Measurements from ENCODE around the gene ZNF426.

Gene ZNF426

GRCh38 chr19:9498183-9498902 lies 40.1 kb downstream of the ZNF426 start, which contains the start of gene ZNF560:
Gene ZNF560, minus strand, starts transcription at chr19:9498616. Its CDS starts 23,303 bp downstream, at chr19:9475313.
- Histone ChIP-seq H3K4me1 (ENCODE audit: control insufficient read depth in 2 of 2, insufficient read depth in 1 of 2, low read depth in 1 of 2, low read length in 2 of 2) (no peaks in the 10 kb centered on the region), H3K9me3 (replicated peaks in 1 of 2; ENCODE audit: control insufficient read depth in 2 of 2, insufficient read depth in 1 of 2, low read depth in 1 of 2, low read length in 2 of 2) (peaks cover 5 to 17% of the 10 kb centered on the region in 2 donors), H2BK120ac (ENCODE audit: low read depth, low read length) (no peak within 1 kb of the TSS), H3K27me3 (ENCODE audit: control insufficient read depth in 3 of 3, insufficient read depth in 3 of 3, low read depth in 1 of 3, low read length in 3 of 3) (no peaks in the 10 kb centered on the region), H3K79me1 (ENCODE audit: low read depth, low read length) (no peaks in the 10 kb centered on the region), H2BK12ac (ENCODE audit: low read length) (no peak within 1 kb of the TSS), H3K4me2 (ENCODE audit: insufficient read depth, low read length, poor library complexity, severe bottlenecking) (no peak within 1 kb of the TSS), H4K91ac (ENCODE audit: low read depth, low read length, poor library complexity) (no peak within 1 kb of the TSS), H3K14ac (ENCODE audit: low read length) (no peak within 1 kb of the TSS), H3K18ac (ENCODE audit: low read length) (no peak within 1 kb of the TSS), H3K9ac (ENCODE audit: low read depth, low read length, poor library complexity) (no peak within 1 kb of the TSS), H3K4ac (ENCODE audit: low read length) (no peak within 1 kb of the TSS), H3K36me3 (replicated peaks in 1 of 2; ENCODE audit: control insufficient read depth in 2 of 2, insufficient read depth in 2 of 2, low read length in 2 of 2) (no peaks in the 10 kb centered on the region), H3K4me3 (ENCODE audit: low read length in 2 of 2) (no peak within 1 kb of the TSS), H3K23ac (ENCODE audit: low read depth, low read length, poor library complexity) (no peak within 1 kb of the TSS), H4K8ac (ENCODE audit: low read depth, low read length) (no peak within 1 kb of the TSS), H2AFZ (ENCODE audit: low read length) (peak within 1 kb of the TSS; percentile 4), H2AK5ac (ENCODE audit: low read depth, low read length) (no peak within 1 kb of the TSS), H2BK15ac (ENCODE audit: low read length) (no peak within 1 kb of the TSS), H2BK5ac (ENCODE audit: low read length) (no peak within 1 kb of the TSS), H3K27ac (replicated peaks; ENCODE audit: low read length) (no peak within 1 kb of the TSS)
- WGBS, 2 donors (ENCODE audit: extremely low coverage in 2 of 2, insufficient read length in 2 of 2, insufficient replicate concordance in 1 of 2) = no CpG with 5 or more reads among the region's 44 CpGs
- DNase-seq (ENCODE audit: low spot score) = no peak

- no CpG with 5 or more reads among the region's 2 CpGs for WGBS, 2 donors (ENCODE audit: extremely low coverage in 2 of 2, insufficient read length in 2 of 2, insufficient replicate concordance in 1 of 2)
- DNase-seq (ENCODE audit: low spot score) = no peak
- no peaks in the 10 kb centered on the region for H3K36me3 ChIP-seq (replicated peaks in 1 of 2; ENCODE audit: control insufficient read depth in 2 of 2, insufficient read depth in 2 of 2, low read length in 2 of 2)
Measured at GRCh38 chr19:9494096-9494495, 44.3 kb downstream of the ZNF426 start.

GRCh38 chr19:9487016-9487415 lies 51.4 kb downstream of the ZNF426 start:
- H3K9me3 ChIP-seq (replicated peaks in 1 of 2; ENCODE audit: control insufficient read depth in 2 of 2, insufficient read depth in 1 of 2, low read depth in 1 of 2, low read length in 2 of 2) = peaks cover 11 to 15% of the 10 kb centered on the region in 2 donors
- WGBS, 2 donors (ENCODE audit: extremely low coverage in 2 of 2, insufficient read length in 2 of 2, insufficient replicate concordance in 1 of 2) = no CpG with 5 or more reads among the region's 2 CpGs

More at GRCh38 chr19:9494096-9494495, 44.3 kb downstream of the ZNF426 start:
- Histone ChIP-seq H2BK5ac (ENCODE audit: low read length) (no peak overlapping the region), H3K18ac (ENCODE audit: low read length) (no peak overlapping the region), H2BK15ac (ENCODE audit: low read length) (no peak overlapping the region), H3K4me3 (ENCODE audit: low read length in 2 of 2) (no peak overlapping the region), H3K23ac (ENCODE audit: low read depth, low read length, poor library complexity) (no peak overlapping the region), H3K9ac (ENCODE audit: low read depth, low read length, poor library complexity) (no peak overlapping the region), H2AK5ac (ENCODE audit: low read depth, low read length) (no peak overlapping the region), H2BK12ac (ENCODE audit: low read length) (no peak overlapping the region), H3K4me1 (ENCODE audit: control insufficient read depth in 2 of 2, insufficient read depth in 1 of 2, low read depth in 1 of 2, low read length in 2 of 2) (no peaks in the 10 kb centered on the region), H2BK120ac (ENCODE audit: low read depth, low read length) (no peak overlapping the region), H3K9me3 (replicated peaks in 1 of 2; ENCODE audit: control insufficient read depth in 2 of 2, insufficient read depth in 1 of 2, low read depth in 1 of 2, low read length in 2 of 2) (peaks cover 5 to 22% of the 10 kb centered on the region in 2 donors), H3K27ac (replicated peaks; ENCODE audit: low read length) (no peak overlapping the region), H3K4ac (ENCODE audit: low read length) (no peak overlapping the region), H3K79me1 (ENCODE audit: low read depth, low read length) (no peaks in the 10 kb centered on the region), H3K27me3 (ENCODE audit: control insufficient read depth in 3 of 3, insufficient read depth in 3 of 3, low read depth in 1 of 3, low read length in 3 of 3) (no peaks in the 10 kb centered on the region), H2AFZ (ENCODE audit: low read length) (no peak overlapping the region), H4K8ac (ENCODE audit: low read depth, low read length) (no peak overlapping the region), H3K14ac (ENCODE audit: low read length) (no peak overlapping the region), H4K91ac (ENCODE audit: low read depth, low read length, poor library complexity) (no peak overlapping the region), H3K4me2 (ENCODE audit: insufficient read depth, low read length, poor library complexity, severe bottlenecking) (no peak overlapping the region)

GRCh38 chr19:9485140-9485539 lies 53.3 kb downstream of the ZNF426 start:
- H3K18ac ChIP-seq (ENCODE audit: low read length) = no peak overlapping the region
- H2AK5ac ChIP-seq (ENCODE audit: low read depth, low read length) = no peak overlapping the region
- H4K8ac ChIP-seq (ENCODE audit: low read depth, low read length) = no peak overlapping the region
- H3K14ac ChIP-seq (ENCODE audit: low read length) = no peak overlapping the region
- H2BK12ac ChIP-seq (ENCODE audit: low read length) = no peak overlapping the region
- DNase-seq (ENCODE audit: low spot score) = no peak
- H3K4me3 ChIP-seq (ENCODE audit: low read length in 2 of 2) = no peak overlapping the region
- WGBS, 2 donors (ENCODE audit: extremely low coverage in 2 of 2, insufficient read length in 2 of 2, insufficient replicate concordance in 1 of 2) = no CpG with 5 or more reads among the region's 2 CpGs
- no peak overlapping the region for H2AFZ ChIP-seq (ENCODE audit: low read length)
- H3K27ac ChIP-seq (replicated peaks; ENCODE audit: low read length) = no peak overlapping the region
- H3K23ac ChIP-seq (ENCODE audit: low read depth, low read length, poor library complexity) = no peak overlapping the region
- H3K9ac ChIP-seq (ENCODE audit: low read depth, low read length, poor library complexity) = no peak overlapping the region
- no peak overlapping the region for H4K91ac ChIP-seq (ENCODE audit: low read depth, low read length, poor library complexity)
- H2BK120ac ChIP-seq (ENCODE audit: low read depth, low read length) = no peak overlapping the region
- H3K9me3 ChIP-seq (replicated peaks in 1 of 2; ENCODE audit: control insufficient read depth in 2 of 2, insufficient read depth in 1 of 2, low read depth in 1 of 2, low read length in 2 of 2) = peaks cover 11 to 12% of the 10 kb centered on the region in 2 donors
- no peak overlapping the region for H2BK15ac ChIP-seq (ENCODE audit: low read length)
- no peaks in the 10 kb centered on the region for H3K4me1 ChIP-seq (ENCODE audit: control insufficient read depth in 2 of 2, insufficient read depth in 1 of 2, low read depth in 1 of 2, low read length in 2 of 2)
- H3K79me1 ChIP-seq (ENCODE audit: low read depth, low read length) = no peaks in the 10 kb centered on the region
- H2BK5ac ChIP-seq (ENCODE audit: low read length) = no peak overlapping the region
- H3K27me3 ChIP-seq (ENCODE audit: control insufficient read depth in 3 of 3, insufficient read depth in 3 of 3, low read depth in 1 of 3, low read length in 3 of 3) = no peaks in the 10 kb centered on the region
- no peak overlapping the region for H3K4me2 ChIP-seq (ENCODE audit: insufficient read depth, low read length, poor library complexity, severe bottlenecking)
- no peak overlapping the region for H3K4ac ChIP-seq (ENCODE audit: low read length)
- no peaks in the 10 kb centered on the region for H3K36me3 ChIP-seq (replicated peaks in 1 of 2; ENCODE audit: control insufficient read depth in 2 of 2, insufficient read depth in 2 of 2, low read length in 2 of 2)

More at GRCh38 chr19:9487016-9487415, 51.4 kb downstream of the ZNF426 start:
- H2BK15ac ChIP-seq (ENCODE audit: low read length) = no peak overlapping the region
- no peak overlapping the region for H3K23ac ChIP-seq (ENCODE audit: low read depth, low read length, poor library complexity)
- no peak overlapping the region for H3K4me3 ChIP-seq (ENCODE audit: low read length in 2 of 2)
- no peaks in the 10 kb centered on the region for H3K4me1 ChIP-seq (ENCODE audit: control insufficient read depth in 2 of 2, insufficient read depth in 1 of 2, low read depth in 1 of 2, low read length in 2 of 2)
- no peak overlapping the region for H4K8ac ChIP-seq (ENCODE audit: low read depth, low read length)
- no peak overlapping the region for H2BK5ac ChIP-seq (ENCODE audit: low read length)
- H3K18ac ChIP-seq (ENCODE audit: low read length) = no peak overlapping the region
- no peak overlapping the region for H3K27ac ChIP-seq (replicated peaks; ENCODE audit: low read length)
- DNase-seq (ENCODE audit: low spot score) = no peak
- no peak overlapping the region for H3K9ac ChIP-seq (ENCODE audit: low read depth, low read length, poor library complexity)
- H2AK5ac ChIP-seq (ENCODE audit: low read depth, low read length) = no peak overlapping the region
- H4K91ac ChIP-seq (ENCODE audit: low read depth, low read length, poor library complexity) = no peak overlapping the region
- H2BK12ac ChIP-seq (ENCODE audit: low read length) = no peak overlapping the region
- H2AFZ ChIP-seq (ENCODE audit: low read length) = no peak overlapping the region
- H2BK120ac ChIP-seq (ENCODE audit: low read depth, low read length) = no peak overlapping the region
- no peak overlapping the region for H3K14ac ChIP-seq (ENCODE audit: low read length)
- H3K36me3 ChIP-seq (replicated peaks in 1 of 2; ENCODE audit: control insufficient read depth in 2 of 2, insufficient read depth in 2 of 2, low read length in 2 of 2) = no peaks in the 10 kb centered on the region
- no peak overlapping the region for H3K4me2 ChIP-seq (ENCODE audit: insufficient read depth, low read length, poor library complexity, severe bottlenecking)
- no peak overlapping the region for H3K4ac ChIP-seq (ENCODE audit: low read length)
- H3K27me3 ChIP-seq (ENCODE audit: control insufficient read depth in 3 of 3, insufficient read depth in 3 of 3, low read depth in 1 of 3, low read length in 3 of 3) = no peaks in the 10 kb centered on the region
- no peaks in the 10 kb centered on the region for H3K79me1 ChIP-seq (ENCODE audit: low read depth, low read length)
